Body of pancreas (tissue), 4 donors: ENCODE measurements around the gene CDKN1A. TPM values are rescaled to one million over a fixed set of nuclear protein-coding genes. Genes with fewer than 3 reads are reported as not detected.
"Not testable (repeated sequence)": the region's sequence is repeated elsewhere in the genome, so short reads cannot be mapped to it uniquely, and the experiment has no call there.

Source experiments
- ATAC-seq: fragments of 150-250 bp; one replicate; pipeline ENCODE4 v1.9.1; 2016
- DNase-seq, 4 donors: peaks; one replicate each; pipeline ENCODE4 v3.0.0-alpha.2; 2019
- H3K27ac ChIP-seq, 4 donors: fragments of 200-600 bp; sonication (generic); 1 replicate in 3 of 4; 2 replicates in 1 of 4; pipeline versions ENCODE4 v1.5.1 to v1.6.1; 2016 to 2019; ENCODE audit warnings: mild to moderate bottlenecking in 1 of 4, mixed read lengths in 1 of 4, moderate library complexity in 1 of 4
- H3K27me3 ChIP-seq, 2 donors: fragments of 200-600 bp; sonication (generic); one replicate each; pipeline ENCODE4 v1.6.0; 2016; ENCODE audit warnings: mild to moderate bottlenecking in 1 of 2
- H3K36me3 ChIP-seq, 2 donors: fragments of 200-600 bp; sonication (generic); replicated peaks in 1 of 2; 2 replicates each; pipeline ENCODE4 v1.5.1; 2016; ENCODE audit warnings: low read depth in 2 of 2; ENCODE audit not compliant: insufficient read depth in 1 of 2
- H3K4me1 ChIP-seq: fragments of 200-600 bp; sonication (generic); one replicate; pipeline ENCODE4 v1.6.0; 2016
- H3K4me3 ChIP-seq, 2 donors: fragments of 200-600 bp; sonication (generic); 1 replicate in 1 of 2; 2 replicates in 1 of 2; pipeline ENCODE4 v1.5.1; 2016 to 2019
- H3K9me3 ChIP-seq, 3 donors: fragments of 200-600 bp; sonication (generic); 1 replicate in 2 of 3; 2 replicates in 1 of 3; pipeline ENCODE4 v1.5.1; 2016
- CTCF ChIP-seq, 7 experiments: fragments of 450-650 bp in 4 of 7; fragments of 200-600 bp in 3 of 7; sonication (generic) in 3 of 7; IDR thresholded peaks; one replicate each; pipeline ENCODE4 v1.5.1; 2016 to 2019; ENCODE audit warnings: antibody characterized with exemption in 7 of 7
- POLR2A ChIP-seq, 3 donors: fragments of 450-650 bp; IDR thresholded peaks; one replicate each; pipeline ENCODE4 v1.6.1; 2016; ENCODE audit warnings: antibody characterized with exemption in 3 of 3, mild to moderate bottlenecking in 2 of 3
- WGBS, 2 donors: methylation state at CpG; one replicate each; pipeline ENCODE4 v1.1.5; 2017; 5-methylcytosine and 5-hydroxymethylcytosine counted together
- intact Hi-C: fragments of 100-400 bp; cut with DNase I; formaldehyde crosslinking; loops from one replicate; pipeline ENCODE4 v1.15.1; 2023
- total RNA-seq, 2 donors: library from RNA; depleted of rRNA; stranded (reverse); fragments of >200 nt; gene quantifications; one replicate each; pipeline ENCODE4 v1.1.0, GENCODE V29; 2016

The CDKN1A gene
- total RNA-seq, 2 donors from 2014 or later, result 75.2 to 84.3 TPM

DNA sequence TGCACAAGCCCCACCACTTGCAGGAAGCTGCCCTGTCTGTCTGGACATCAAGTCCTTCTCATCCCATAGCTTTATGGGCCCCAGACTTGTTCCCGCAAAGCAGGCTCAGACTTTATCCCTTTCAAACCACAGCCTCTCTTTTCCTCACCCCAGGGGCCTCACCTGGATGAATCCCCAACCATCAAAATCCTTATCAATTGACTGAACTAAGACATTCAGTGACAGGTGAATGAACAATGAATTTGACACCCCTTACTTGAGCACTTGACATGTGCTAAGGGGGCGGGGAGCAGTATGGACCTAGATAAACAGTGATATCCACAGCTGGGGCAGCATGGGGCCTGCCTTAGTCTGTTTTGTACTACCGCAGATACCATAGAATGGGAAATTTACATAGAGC, 24.1 kb downstream of the CDKN1A start:
- DNase-seq (no peak), ATAC-seq (no peak)
- Histone ChIP-seq H3K9me3 (no peaks in the 10 kb centered on the region), H3K36me3 (no peaks in the 10 kb centered on the region), H3K4me3 (no peak overlapping the region), H3K27ac (no peak overlapping the region), H3K4me1 (no peaks in the 10 kb centered on the region), H3K27me3 (no peaks in the 10 kb centered on the region)
- WGBS, 2 donors, result 91 to 100% methylated on average over 3 of the region's 3 CpGs
- intact Hi-C loops, result no loop called here
- TF ChIP-seq CTCF (IDR thresholded peaks at IDR 0.05) (no peak), POLR2A (IDR thresholded peaks at IDR 0.05) (no peak)

DNA sequence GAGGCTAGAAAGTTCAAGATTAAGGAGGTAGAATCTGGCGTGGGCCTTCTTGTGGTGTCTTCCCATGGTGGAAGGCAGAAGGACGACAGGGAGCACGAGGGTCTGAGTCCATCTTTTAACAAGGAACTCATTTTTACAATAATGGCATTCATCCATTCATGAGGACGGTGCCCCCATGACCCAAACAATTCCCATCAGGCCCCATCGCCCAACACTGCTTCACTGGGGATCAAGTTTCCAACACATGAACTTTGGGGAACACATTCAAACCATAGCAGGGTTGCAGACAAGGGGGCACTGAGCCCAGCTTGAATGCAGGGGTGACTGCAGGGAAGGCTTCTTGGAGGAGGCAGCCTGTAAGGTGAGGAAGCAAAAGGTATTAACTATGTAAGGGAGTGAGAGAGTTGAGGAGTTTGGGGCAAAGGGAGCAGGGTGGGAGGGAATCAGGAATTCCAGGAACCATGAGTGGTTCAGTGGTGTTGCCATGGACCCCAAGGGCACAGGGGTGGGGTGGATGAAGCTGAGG, 24.6 kb downstream of the CDKN1A start:
- DNase-seq (no peak), ATAC-seq (no peak)
- WGBS, 2 donors, result 72 to 85% methylated on average over 5 of the region's 5 CpGs
- H3K4me1 ChIP-seq, result no peaks in the 10 kb centered on the region
- no peaks in the 10 kb centered on the region for H3K27me3 ChIP-seq
- no peak overlapping the region for H3K27ac ChIP-seq
- no peaks in the 10 kb centered on the region for H3K36me3 ChIP-seq
- H3K4me3 ChIP-seq, result no peak overlapping the region
- no peak for TF ChIP-seq POLR2A (IDR thresholded peaks at IDR 0.05)
- TF ChIP-seq CTCF (IDR thresholded peaks at IDR 0.05), result no peak
- H3K9me3 ChIP-seq, result no peaks in the 10 kb centered on the region
- intact Hi-C loops, result no loop called here

GRCh38 chr6:36703982-36704381, 25.5 kb downstream of the CDKN1A start:
- ATAC-seq (no peak), DNase-seq (no peak)
- intact Hi-C loops, result no loop called here
- no peaks in the 10 kb centered on the region for H3K36me3 ChIP-seq
- no peak overlapping the region for H3K4me3 ChIP-seq
- WGBS, 2 donors, result 92 to 96% methylated on average over 8 to 18 of the region's 18 CpGs
- no peaks in the 10 kb centered on the region for H3K9me3 ChIP-seq
- no peaks in the 10 kb centered on the region for H3K4me1 ChIP-seq
- TF ChIP-seq CTCF (IDR thresholded peaks at IDR 0.05) (no peak), POLR2A (IDR thresholded peaks at IDR 0.05) (no peak)
- no peaks in the 10 kb centered on the region for H3K27me3 ChIP-seq
- no peak overlapping the region for H3K27ac ChIP-seq

- H3K9me3 ChIP-seq, H3K27ac ChIP-seq, H3K36me3 ChIP-seq, intact Hi-C loops, ATAC-seq, H3K4me1 ChIP-seq, H3K27me3 ChIP-seq, H3K4me3 ChIP-seq, DNase-seq: not testable (repeated sequence)
- 78 to 82% methylated on average over 7 of the region's 7 CpGs for WGBS, 2 donors
Observed at GRCh38 chr6:36704961-36705577, 26.6 kb downstream of the CDKN1A start.

DNA sequence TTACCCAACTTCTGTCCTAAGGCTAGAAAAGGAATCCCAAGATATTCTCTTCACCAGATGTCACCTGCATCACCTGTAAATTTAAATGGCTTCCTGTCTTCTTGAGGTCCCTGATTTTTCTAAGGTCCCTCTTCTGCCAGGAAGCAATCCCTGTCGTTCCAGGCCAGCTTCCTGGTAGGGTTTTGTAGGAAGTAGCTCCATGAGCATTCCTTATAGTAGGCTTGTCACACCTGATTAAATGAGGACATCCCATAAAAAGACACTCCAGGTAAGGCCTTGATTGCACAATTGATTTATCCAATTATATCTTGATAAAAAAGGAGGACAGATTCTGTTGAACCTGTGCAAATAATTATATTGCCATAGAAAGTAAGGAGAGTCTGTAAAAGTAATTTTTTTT, 27.8 kb downstream of the CDKN1A start:
- ATAC-seq, result no peak
- intact Hi-C loops, result no loop called here

More for the DNA sequence above, 27.8 kb downstream of the CDKN1A start:
- no peaks in the 10 kb centered on the region for H3K9me3 ChIP-seq
- DNase-seq, result no peak
- H3K27ac ChIP-seq, result no peak overlapping the region
- no peak overlapping the region for H3K4me3 ChIP-seq
- TF ChIP-seq POLR2A (IDR thresholded peaks at IDR 0.05) (no peak), CTCF (IDR thresholded peaks at IDR 0.05) (no peak)
- no peaks in the 10 kb centered on the region for H3K4me1 ChIP-seq
- 33 to 37% methylated on average over 1 of the region's 1 CpG for WGBS, 2 donors
- H3K36me3 ChIP-seq, result no peaks in the 10 kb centered on the region
- no peaks in the 10 kb centered on the region for H3K27me3 ChIP-seq
